K562 (cell line): ENCODE results near the gene ALG14. TPM values are rescaled to one million over a fixed set of nuclear protein-coding genes. Genes with fewer than 3 reads are reported as not detected.

ENCODE experiments used
- ATAC-seq: fragments of 200-7000 bp; cut with Tn5 transposase; 3 replicates; pipeline ENCODE4 v1.9.1; 2020; ENCODE audit warnings: moderate library complexity
- BruUV-seq: library from RNA; stranded (reverse); fragments of 400-500 nt; replicated peaks from 2 replicates; lab custom pipeline; 2021; lab: Mats Ljungman, UMichigan
- CTCF ChIA-PET: fragments of 300-600 bp; formaldehyde crosslinking; extraction: SDS; loops from one replicate; lab custom pipeline; 2021; ENCODE audit warnings: low intra/inter-chr PET ratio; lab: Yijun Ruan, JAX
- POLR2A ChIA-PET: fragments of 300-600, 350-650 bp; sonication (Branson Sonifier 250); formaldehyde crosslinking; extraction: SDS; loops from one replicate; lab custom pipeline; 2021; ENCODE audit warnings: antibody characterized with exemption, inconsistent platforms; lab: Yijun Ruan, JAX
- DNase-seq, 4 experiments: peaks; one replicate each; pipeline versions ENCODE4 v3.0.0 to v3.0.0-alpha.2; 2011 to 2018; ENCODE audit warnings: low spot score in 3 of 4, mixed read lengths in 3 of 4; ENCODE audit errors: extremely low read depth in 1 of 4
- FAIRE-seq: peaks from 2 replicates; lab custom pipeline; 2011; peaks lifted over from hg19 to GRCh38; lab: Jason Lieb, UNC
- H2AFZ ChIP-seq: 2 replicates; pipeline ENCODE4 v1.6.0; 2011; ENCODE audit warnings: low read depth, low read length, control low read depth, inconsistent platforms
- H3K27ac ChIP-seq: fragments of 200-600 bp; 3 replicates; pipeline ENCODE4 v1.8.0; 2011; ENCODE audit warnings: low read depth, mild to moderate bottlenecking, control low read depth, inconsistent platforms, low read length, moderate library complexity, mixed read lengths; ENCODE audit errors: extremely low read depth
- H3K27me3 ChIP-seq, 2 experiments: fragments of 300-600 bp in 1 of 2; 2 replicates in 1 of 2; 3 replicates in 1 of 2; pipeline versions ENCODE4 v1.6.0 to v1.8.0; 2011; ENCODE audit warnings: inconsistent platforms in 2 of 2, low read length in 2 of 2, mild to moderate bottlenecking in 1 of 2, mixed read lengths in 1 of 2, moderate library complexity in 1 of 2; ENCODE audit not compliant: control insufficient read depth in 2 of 2, insufficient read depth in 2 of 2
- H3K36me3 ChIP-seq: fragments of 300-600 bp; 3 replicates; pipeline ENCODE4 v1.8.0; 2011; ENCODE audit warnings: mild to moderate bottlenecking, low read length, inconsistent platforms; ENCODE audit not compliant: control insufficient read depth, insufficient read depth
- H3K4me1 ChIP-seq, 2 experiments: fragments of 200-600 bp in 1 of 2; replicated peaks in 1 of 2; 2 replicates in 1 of 2; 3 replicates in 1 of 2; pipeline versions ENCODE4 v1.5.1 to v1.8.0; 2011; ENCODE audit warnings: inconsistent platforms in 2 of 2, low read length in 2 of 2, mild to moderate bottlenecking in 1 of 2, mixed read lengths in 1 of 2, moderate library complexity in 1 of 2; ENCODE audit not compliant: control insufficient read depth in 2 of 2, insufficient read depth in 2 of 2
- H3K4me2 ChIP-seq: 2 replicates; pipeline ENCODE4 v1.6.1; 2011; ENCODE audit warnings: low read length, control low read depth, inconsistent platforms, mixed read lengths; ENCODE audit not compliant: insufficient read depth
- H3K4me3 ChIP-seq: fragments of 200-600 bp; sonication (generic), shearing (Covaris generic); 2 replicates; pipeline ENCODE4 v1.5.1; 2016; ENCODE audit warnings: control low read depth, inconsistent platforms
- H3K79me2 ChIP-seq: fragments of 200-600 bp; 3 replicates; pipeline ENCODE4 v1.8.0; 2011; ENCODE audit warnings: low read length, inconsistent platforms; ENCODE audit not compliant: control insufficient read depth, insufficient read depth
- H3K9ac ChIP-seq, 2 experiments: 2 replicates each; pipeline versions ENCODE4 v1.6.0 to v1.6.1; 2011; ENCODE audit warnings: low read depth in 2 of 2, low read length in 2 of 2, control low read depth in 1 of 2, inconsistent platforms in 1 of 2, mild to moderate bottlenecking in 1 of 2, mixed read lengths in 1 of 2; ENCODE audit not compliant: insufficient read depth in 1 of 2
- H3K9me1 ChIP-seq: one replicate; pipeline ENCODE4 v1.6.0; 2011; ENCODE audit warnings: inconsistent platforms, mild to moderate bottlenecking, low read length, moderate library complexity; ENCODE audit not compliant: control insufficient read depth, insufficient read depth
- H3K9me3 ChIP-seq: replicated peaks from 2 replicates; pipeline ENCODE4 v1.5.1; 2011; ENCODE audit warnings: low read depth, low read length, inconsistent platforms; ENCODE audit not compliant: control insufficient read depth, insufficient read depth
- H4K20me1 ChIP-seq: replicated peaks from 2 replicates; pipeline ENCODE4 v1.6.1; 2011; ENCODE audit warnings: low read length, inconsistent platforms, mixed read lengths; ENCODE audit not compliant: control insufficient read depth, insufficient read depth
- CREB1 ChIP-seq, 2 experiments: sonication (generic) in 1 of 2; formaldehyde crosslinking in 1 of 2; IDR thresholded peaks; 2 replicates each; pipeline versions ENCODE4 v1.6.1 to v1.8.0; 2012 to 2022; ENCODE audit warnings: inconsistent platforms in 1 of 2, mild to moderate bottlenecking in 1 of 2, missing genetic modification reagents in 1 of 2, moderate library complexity in 1 of 2
- MTA2 ChIP-seq: fragments of 450-650 bp; IDR thresholded peaks from 2 replicates; pipeline ENCODE4 v1.6.1; 2016; ENCODE audit warnings: low read depth
- MTA3 ChIP-seq: fragments of 450-650 bp; formaldehyde crosslinking; IDR thresholded peaks from 2 replicates; pipeline ENCODE4 v1.6.1; 2017; ENCODE audit warnings: mild to moderate bottlenecking, borderline replicate concordance
- NCOA4 ChIP-seq: fragments of 450-650 bp; IDR thresholded peaks from 2 replicates; pipeline ENCODE4 v1.6.1; 2018; ENCODE audit warnings: mild to moderate bottlenecking; ENCODE audit not compliant: partially characterized antibody
- RHOXF2B ChIP-seq: fragments of 250-450 bp; sonication (Bioruptor Pico); conservative IDR thresholded peaks from 2 replicates; pipeline ENCODE4 v1.5.1; 2021
- SNRNP70 ChIP-seq: fragments of 200-400 bp; formaldehyde crosslinking; optimal IDR thresholded peaks from 2 replicates; pipeline ENCODE3; 2017; ENCODE audit warnings: low read depth, low read length
- ZNF212 ChIP-seq: fragments of 450-650 bp; formaldehyde crosslinking; IDR thresholded peaks from 2 replicates; pipeline ENCODE4 v1.4.0; 2020; ENCODE audit warnings: mild to moderate bottlenecking
- ZNF24 ChIP-seq: fragments of 450-650 bp; IDR thresholded peaks from 2 replicates; pipeline ENCODE4 v1.6.1; 2016
- in situ Hi-C: fragments of 300-500 bp; cut with MboI; formaldehyde crosslinking; loops from 4 replicates; pipeline ENCODE4 v1.15.0; 2018; ENCODE audit warnings: inconsistent platforms, mixed read lengths
- intact Hi-C: fragments of 100-400 bp; cut with micrococcal nuclease; formaldehyde crosslinking; loops from 2 replicates; pipeline ENCODE4 v1.14.2; 2022
- polyA plus RNA-seq, 8 experiments: library from polyadenylated mRNA; depleted of rRNA in 4 of 8; stranded (reverse) in 5 of 8; unstranded in 3 of 8; fragments of >200 nt; fragmentation: Nextera tagmentation in 2 of 8; fragmentation: Illumina TruSeq in 1 of 8; extraction: Ambion mirVana in 2 of 8; extraction: Trizol in 1 of 8; gene quantifications; 2 replicates each; pipeline versions ENCODE4 v1.2.1 to v1.2.3, GENCODE V29; 2011 to 2014; ENCODE audit warnings: inconsistent platforms in 1 of 8, missing spikeins in 1 of 8
- total RNA-seq, 7 experiments: library from RNA; depleted of rRNA in 6 of 7; stranded (reverse); fragments of >200 nt in 6 of 7; fragmentation: Illumina TruSeq in 2 of 7; extraction: Trizol in 2 of 7; gene quantifications; 2 replicates each; pipeline versions ENCODE4 v1.2.1 to v1.2.3, GENCODE V29; 2011 to 2021; ENCODE audit warnings: low replicate concordance in 1 of 7
- TF ChIP-seq, protein P1 (sequence below): fragments of 150-350 bp; conservative IDR thresholded peaks from 2 replicates; pipeline ENCODE4 v1.6.1; 2014; ENCODE audit warnings: low read length
- TF ChIP-seq, protein P2 (sequence below): fragments of 450-650 bp; formaldehyde crosslinking; IDR thresholded peaks from 2 replicates; pipeline ENCODE4 v1.4.0; 2022; ENCODE audit warnings: mild to moderate bottlenecking, moderate library complexity
- TF ChIP-seq, protein P3 (sequence below): fragments of 450-650 bp; IDR thresholded peaks from 2 replicates; pipeline ENCODE4 v1.6.1; 2018; ENCODE audit not compliant: partially characterized antibody

ALG14 gene
- total and polyA plus RNA-seq, 9 of the 15 experiments (the other 6 are each of a cell fraction or from before 2014, with no cell fraction given), result 2.8 to 16.2 (median 4.9) TPM

DNA sequence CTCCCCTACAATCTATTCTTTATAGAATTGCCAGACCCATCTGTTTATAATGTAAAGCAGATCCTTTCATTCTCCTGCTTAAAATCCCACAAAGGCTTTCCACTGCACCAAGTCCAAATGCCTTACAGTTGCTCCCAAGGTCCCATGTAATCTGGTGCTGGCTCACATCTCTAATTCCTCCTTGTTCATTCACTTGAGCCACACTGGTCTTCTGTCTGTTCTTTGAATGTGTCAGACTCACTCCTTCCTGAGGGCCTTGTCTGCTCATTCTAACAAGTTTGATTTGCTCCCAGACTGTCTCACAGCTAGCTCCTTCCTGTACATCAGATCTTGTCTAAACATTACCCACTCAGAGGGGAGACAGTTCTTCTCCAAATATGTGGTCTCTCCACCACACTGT, 38.9 kb downstream of the ALG14 start:
- ATAC-seq, result no peak
- TF ChIP-seq MTA2 (no peak), SNRNP70 (no peak), CREB1 (IDR thresholded peaks at IDR 0.05) (no peak), CREB1 (CRISPR knock-in tag; IDR thresholded peaks at IDR 0.05) (no peak), ZNF24 (no peak), RHOXF2B (CRISPR knock-in tag) (no peak), ZNF212 (CRISPR knock-in tag) (no peak), NCOA4 (no peak), MTA3 (no peak)
- TF ChIP-seq, protein P1, sequence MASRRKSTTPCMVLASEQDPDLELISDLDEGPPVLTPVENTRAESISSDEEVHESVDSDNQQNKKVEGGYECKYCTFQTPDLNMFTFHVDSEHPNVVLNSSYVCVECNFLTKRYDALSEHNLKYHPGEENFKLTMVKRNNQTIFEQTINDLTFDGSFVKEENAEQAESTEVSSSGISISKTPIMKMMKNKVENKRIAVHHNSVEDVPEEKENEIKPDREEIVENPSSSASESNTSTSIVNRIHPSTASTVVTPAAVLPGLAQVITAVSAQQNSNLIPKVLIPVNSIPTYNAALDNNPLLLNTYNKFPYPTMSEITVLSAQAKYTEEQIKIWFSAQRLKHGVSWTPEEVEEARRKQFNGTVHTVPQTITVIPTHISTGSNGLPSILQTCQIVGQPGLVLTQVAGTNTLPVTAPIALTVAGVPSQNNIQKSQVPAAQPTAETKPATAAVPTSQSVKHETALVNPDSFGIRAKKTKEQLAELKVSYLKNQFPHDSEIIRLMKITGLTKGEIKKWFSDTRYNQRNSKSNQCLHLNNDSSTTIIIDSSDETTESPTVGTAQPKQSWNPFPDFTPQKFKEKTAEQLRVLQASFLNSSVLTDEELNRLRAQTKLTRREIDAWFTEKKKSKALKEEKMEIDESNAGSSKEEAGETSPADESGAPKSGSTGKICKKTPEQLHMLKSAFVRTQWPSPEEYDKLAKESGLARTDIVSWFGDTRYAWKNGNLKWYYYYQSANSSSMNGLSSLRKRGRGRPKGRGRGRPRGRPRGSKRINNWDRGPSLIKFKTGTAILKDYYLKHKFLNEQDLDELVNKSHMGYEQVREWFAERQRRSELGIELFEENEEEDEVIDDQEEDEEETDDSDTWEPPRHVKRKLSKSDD, result no peak
- TF ChIP-seq, protein P2, sequence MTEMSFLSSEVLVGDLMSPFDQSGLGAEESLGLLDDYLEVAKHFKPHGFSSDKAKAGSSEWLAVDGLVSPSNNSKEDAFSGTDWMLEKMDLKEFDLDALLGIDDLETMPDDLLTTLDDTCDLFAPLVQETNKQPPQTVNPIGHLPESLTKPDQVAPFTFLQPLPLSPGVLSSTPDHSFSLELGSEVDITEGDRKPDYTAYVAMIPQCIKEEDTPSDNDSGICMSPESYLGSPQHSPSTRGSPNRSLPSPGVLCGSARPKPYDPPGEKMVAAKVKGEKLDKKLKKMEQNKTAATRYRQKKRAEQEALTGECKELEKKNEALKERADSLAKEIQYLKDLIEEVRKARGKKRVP (CRISPR knock-in tag), result no peak
- TF ChIP-seq, protein P3, sequence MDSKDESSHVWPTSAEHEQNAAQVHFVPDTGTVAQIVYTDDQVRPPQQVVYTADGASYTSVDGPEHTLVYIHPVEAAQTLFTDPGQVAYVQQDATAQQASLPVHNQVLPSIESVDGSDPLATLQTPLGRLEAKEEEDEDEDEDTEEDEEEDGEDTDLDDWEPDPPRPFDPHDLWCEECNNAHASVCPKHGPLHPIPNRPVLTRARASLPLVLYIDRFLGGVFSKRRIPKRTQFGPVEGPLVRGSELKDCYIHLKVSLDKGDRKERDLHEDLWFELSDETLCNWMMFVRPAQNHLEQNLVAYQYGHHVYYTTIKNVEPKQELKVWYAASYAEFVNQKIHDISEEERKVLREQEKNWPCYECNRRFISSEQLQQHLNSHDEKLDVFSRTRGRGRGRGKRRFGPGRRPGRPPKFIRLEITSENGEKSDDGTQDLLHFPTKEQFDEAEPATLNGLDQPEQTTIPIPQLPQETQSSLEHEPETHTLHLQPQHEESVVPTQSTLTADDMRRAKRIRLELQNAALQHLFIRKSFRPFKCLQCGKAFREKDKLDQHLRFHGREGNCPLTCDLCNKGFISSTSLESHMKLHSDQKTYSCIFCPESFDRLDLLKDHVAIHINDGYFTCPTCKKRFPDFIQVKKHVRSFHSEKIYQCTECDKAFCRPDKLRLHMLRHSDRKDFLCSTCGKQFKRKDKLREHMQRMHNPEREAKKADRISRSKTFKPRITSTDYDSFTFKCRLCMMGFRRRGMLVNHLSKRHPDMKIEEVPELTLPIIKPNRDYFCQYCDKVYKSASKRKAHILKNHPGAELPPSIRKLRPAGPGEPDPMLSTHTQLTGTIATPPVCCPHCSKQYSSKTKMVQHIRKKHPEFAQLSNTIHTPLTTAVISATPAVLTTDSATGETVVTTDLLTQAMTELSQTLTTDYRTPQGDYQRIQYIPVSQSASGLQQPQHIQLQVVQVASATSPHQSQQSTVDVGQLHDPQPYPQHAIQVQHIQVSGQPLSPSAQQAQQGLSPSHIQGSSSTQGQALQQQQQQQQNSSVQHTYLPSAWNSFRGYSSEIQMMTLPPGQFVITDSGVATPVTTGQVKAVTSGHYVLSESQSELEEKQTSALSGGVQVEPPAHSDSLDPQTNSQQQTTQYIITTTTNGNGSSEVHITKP, result no peak

More for the DNA sequence above, 38.9 kb downstream of the ALG14 start:
- Histone ChIP-seq H3K79me2 (no peaks in the 10 kb centered on the region), H3K4me2 (no peak overlapping the region), H4K20me1 (no peaks in the 10 kb centered on the region), H3K27me3 (no peaks in the 10 kb centered on the region), H3K27ac (no peak overlapping the region), H3K36me3 (no peaks in the 10 kb centered on the region), H3K4me1 (no peaks in the 10 kb centered on the region), H2AFZ (no peak overlapping the region), H3K9ac (no peak overlapping the region), H3K9me3 (no peaks in the 10 kb centered on the region), H3K9me1 (no peaks in the 10 kb centered on the region), H3K4me3 (no peak overlapping the region)
- ChIA-PET CTCF (no interaction called here), POLR2A (interaction anchor here (0.5 kb wide), 1 partner anchor 35 kb away, joined by 5 read pairs; no protein-coding TSS in a partner anchor)
- no peak for FAIRE-seq
- no TSS peak for BruUV-seq
- no peak for DNase-seq
- in situ Hi-C loops, result no loop called here
- intact Hi-C loops, result no loop called here
